Large intestine (tissue), 3 donors: ENCODE measurements around the gene DENND2C. TPM values are rescaled to one million over a fixed set of nuclear protein-coding genes. Genes with fewer than 3 reads are reported as not detected.

Source experiments
- DNase-seq, 2 donors: peaks; one replicate each; pipeline versions ENCODE4 v3.0.0 to v3.0.0-alpha.2; 2013
- H3K27ac ChIP-seq: one replicate; pipeline ENCODE4 v1.5.1; 2013; ENCODE audit warnings: low read length
- H3K27me3 ChIP-seq: 2 replicates; pipeline ENCODE4 v1.6.1; 2013; ENCODE audit warnings: low read length; ENCODE audit not compliant: control insufficient read depth, insufficient read depth
- H3K36me3 ChIP-seq: 2 replicates; pipeline ENCODE4 v1.6.1; 2013; ENCODE audit warnings: low read length; ENCODE audit not compliant: control insufficient read depth, insufficient read depth
- H3K4me1 ChIP-seq: one replicate; pipeline ENCODE4 v1.6.1; 2013; ENCODE audit warnings: low read length; ENCODE audit not compliant: control insufficient read depth, insufficient read depth
- H3K4me3 ChIP-seq: one replicate; pipeline ENCODE4 v1.5.1; 2013; ENCODE audit warnings: low read length
- H3K9me3 ChIP-seq: one replicate; pipeline ENCODE4 v1.6.1; 2013; ENCODE audit warnings: mild to moderate bottlenecking, low read depth, low read length, moderate library complexity; ENCODE audit not compliant: control insufficient read depth
- WGBS: methylation state at CpG from one replicate; pipeline ENCODE4 v1.1.5; 2013; ENCODE audit warnings: low lambda C conversion rate; ENCODE audit not compliant: insufficient coverage; 5-methylcytosine and 5-hydroxymethylcytosine counted together
- polyA plus RNA-seq: library from polyadenylated mRNA; unstranded; fragments of 120-200 nt; gene quantifications from one replicate; pipeline ENCODE4 v1.2.1, GENCODE V29; 2013

The DENND2C gene
- polyA plus RNA-seq, 1 donor, result 0.99 TPM

- no CpG with 5 or more reads among the region's 1 CpG for WGBS
- Histone ChIP-seq H3K27ac (no peak overlapping the region), H3K4me3 (no peak overlapping the region), H3K36me3 (no peaks in the 10 kb centered on the region), H3K27me3 (no peaks in the 10 kb centered on the region), H3K9me3 (no peaks in the 10 kb centered on the region), H3K4me1 (no peaks in the 10 kb centered on the region)
- DNase-seq, result no peak
Observed at GRCh38 chr1:114648503-114648902, 21.3 kb downstream of the DENND2C start.

- no peaks in the 10 kb centered on the region for H3K9me3 ChIP-seq
- no peaks in the 10 kb centered on the region for H3K4me1 ChIP-seq
- DNase-seq, result no peak
- no peak overlapping the region for H3K27ac ChIP-seq
- no peak overlapping the region for H3K4me3 ChIP-seq
- no peaks in the 10 kb centered on the region for H3K27me3 ChIP-seq
- WGBS, result no CpG with 5 or more reads among the region's 2 CpGs
- no peaks in the 10 kb centered on the region for H3K36me3 ChIP-seq
Observed at GRCh38 chr1:114641377-114641776, 28.5 kb downstream of the DENND2C start.

GRCh38 chr1:114638910-114639309 is 30.9 kb downstream of the DENND2C start:
- Histone ChIP-seq H3K4me3 (no peak overlapping the region), H3K27ac (no peak overlapping the region), H3K27me3 (no peaks in the 10 kb centered on the region), H3K9me3 (no peaks in the 10 kb centered on the region), H3K36me3 (no peaks in the 10 kb centered on the region), H3K4me1 (no peaks in the 10 kb centered on the region)
- WGBS, result no CpG with 5 or more reads among the region's 3 CpGs
- DNase-seq, result no peak

- peaks cover 9% of the 10 kb centered on the region for H3K9me3 ChIP-seq
- no peaks in the 10 kb centered on the region for H3K4me1 ChIP-seq
- no peaks in the 10 kb centered on the region for H3K27me3 ChIP-seq
- no peak for DNase-seq
- no peak overlapping the region for H3K4me3 ChIP-seq
- H3K36me3 ChIP-seq, result no peaks in the 10 kb centered on the region
- H3K27ac ChIP-seq, result no peak overlapping the region
Observed at GRCh38 chr1:114632427-114632826, 37.4 kb downstream of the DENND2C start.

- DNase-seq, result no peak
- Histone ChIP-seq H3K27me3 (no peaks in the 10 kb centered on the region), H3K27ac (no peak overlapping the region), H3K36me3 (no peaks in the 10 kb centered on the region), H3K4me3 (no peak overlapping the region), H3K9me3 (peaks cover 6% of the 10 kb centered on the region), H3K4me1 (no peaks in the 10 kb centered on the region)
- WGBS, result no CpG with 5 or more reads among the region's 2 CpGs
Observed at GRCh38 chr1:114627107-114627506, 42.7 kb downstream of the DENND2C start.

GRCh38 chr1:114623364-114623763 is 46.5 kb downstream of the DENND2C start:
- Histone ChIP-seq H3K27me3 (no peaks in the 10 kb centered on the region), H3K27ac (no peak overlapping the region), H3K36me3 (no peaks in the 10 kb centered on the region), H3K4me1 (no peaks in the 10 kb centered on the region), H3K9me3 (no peaks in the 10 kb centered on the region), H3K4me3 (no peak overlapping the region)
- WGBS, result 100% methylated on average over 1 of the region's 5 CpGs
- DNase-seq, result no peak

- DNase-seq, result no peak
- Histone ChIP-seq H3K4me1 (no peaks in the 10 kb centered on the region), H3K4me3 (no peak overlapping the region), H3K27ac (no peak overlapping the region), H3K9me3 (no peaks in the 10 kb centered on the region), H3K36me3 (no peaks in the 10 kb centered on the region), H3K27me3 (no peaks in the 10 kb centered on the region)
- whole genome bisulfite sequencing, result no CpG with 5 or more reads among the region's 2 CpGs
Observed at GRCh38 chr1:114620419-114620818, 49.4 kb downstream of the DENND2C start.

GRCh38 chr1:114618606-114619005 is 51.2 kb downstream of the DENND2C start:
- Histone ChIP-seq H3K27me3 (no peaks in the 10 kb centered on the region), H3K9me3 (no peaks in the 10 kb centered on the region), H3K27ac (no peak overlapping the region), H3K4me1 (no peaks in the 10 kb centered on the region), H3K4me3 (no peak overlapping the region), H3K36me3 (no peaks in the 10 kb centered on the region)
- DNase-seq, result no peak

GRCh38 chr1:114610546-114611245 is 59.2 kb downstream of the DENND2C start:
- Histone ChIP-seq H3K4me1 (no peaks in the 10 kb centered on the region), H3K9me3 (no peaks in the 10 kb centered on the region), H3K27me3 (no peaks in the 10 kb centered on the region), H3K4me3 (no peak overlapping the region), H3K27ac (no peak overlapping the region), H3K36me3 (no peaks in the 10 kb centered on the region)
- DNase-seq, result no peak
- no CpG with 5 or more reads among the region's 9 CpGs for WGBS

GRCh38 chr1:114609826-114610225 is 60.0 kb downstream of the DENND2C start:
- Histone ChIP-seq H3K36me3 (no peaks in the 10 kb centered on the region), H3K4me3 (no peak overlapping the region), H3K4me1 (no peaks in the 10 kb centered on the region), H3K27me3 (no peaks in the 10 kb centered on the region), H3K27ac (no peak overlapping the region), H3K9me3 (no peaks in the 10 kb centered on the region)
- no peak for DNase-seq
- WGBS, result 100% methylated on average over 1 of the region's 2 CpGs

- Histone ChIP-seq H3K4me3 (no peak overlapping the region), H3K36me3 (no peaks in the 10 kb centered on the region), H3K27me3 (no peaks in the 10 kb centered on the region), H3K9me3 (no peaks in the 10 kb centered on the region), H3K4me1 (no peaks in the 10 kb centered on the region), H3K27ac (no peak overlapping the region)
- no peak for DNase-seq
- 100% methylated on average over 2 of the region's 3 CpGs for WGBS
Observed at GRCh38 chr1:114609026-114609425, 60.8 kb downstream of the DENND2C start.
